IMR-90 (cell line): ENCODE data around the gene TRIAP1. TPM values are rescaled to one million over a fixed set of nuclear protein-coding genes. Genes with fewer than 3 reads are reported as not detected.
"Not testable (repeated sequence)": the region's sequence is repeated elsewhere in the genome, so short reads cannot be mapped to it uniquely, and the experiment has no call there.

Experiments used
- ATAC-seq: fragments of 200-7000 bp; cut with Tn5 transposase; 2 replicates; pipeline ENCODE4 v1.9.1; 2020; ENCODE audit warnings: low read depth, mild to moderate bottlenecking, moderate library complexity
- BruUV-seq: library from RNA; stranded (reverse); fragments of 400-500 nt; replicated peaks from 2 replicates; lab custom pipeline; 2021; lab: Mats Ljungman, UMichigan
- CTCF ChIA-PET: fragments of 300-600 bp; formaldehyde crosslinking; extraction: SDS; loops from one replicate; lab custom pipeline; 2021; ENCODE audit warnings: antibody characterized with exemption; lab: Yijun Ruan, JAX
- POLR2A ChIA-PET: fragments of 300-600 bp; sonication (Branson Sonifier 250); formaldehyde crosslinking; loops from one replicate; lab custom pipeline; 2022; ENCODE audit warnings: antibody characterized with exemption; ENCODE audit not compliant: unreplicated experiment; lab: Charles Lee
- DNase-seq: peaks from one replicate; pipeline ENCODE4 v3.0.0; 2013
- H2AFZ ChIP-seq: replicated peaks from 2 replicates; pipeline ENCODE3; 2013; ENCODE audit warnings: low read length, mild to moderate bottlenecking; ENCODE audit not compliant: poor library complexity
- H2AK5ac ChIP-seq: 2 replicates; pipeline ENCODE4 v1.6.1; 2013; ENCODE audit warnings: low read depth, low read length, inconsistent platforms
- H2AK9ac ChIP-seq: replicated peaks from 2 replicates; pipeline ENCODE3; 2013; ENCODE audit warnings: mild to moderate bottlenecking, low read depth, low read length, moderate library complexity; ENCODE audit not compliant: poor library complexity
- H2BK120ac ChIP-seq: 2 replicates; pipeline ENCODE4 v1.6.1; 2013; ENCODE audit warnings: low read depth, low read length, inconsistent platforms
- H2BK15ac ChIP-seq: 3 replicates; pipeline ENCODE4 v1.6.1; 2013; ENCODE audit warnings: low read depth, low read length, inconsistent platforms
- H2BK20ac ChIP-seq: 2 replicates; pipeline ENCODE4 v1.6.1; 2013; ENCODE audit warnings: low read depth, mild to moderate bottlenecking, inconsistent platforms, low read length, moderate library complexity
- H2BK5ac ChIP-seq: 2 replicates; pipeline ENCODE4 v1.6.1; 2013; ENCODE audit warnings: mild to moderate bottlenecking, low read depth, low read length, inconsistent platforms; ENCODE audit not compliant: poor library complexity, severe bottlenecking
- H3K14ac ChIP-seq: replicated peaks from 2 replicates; pipeline ENCODE4 v1.6.1; 2013; ENCODE audit warnings: low read depth, low read length, inconsistent platforms
- H3K18ac ChIP-seq: 2 replicates; pipeline ENCODE4 v1.6.1; 2013; ENCODE audit warnings: low read depth, low read length, control low read depth
- H3K23ac ChIP-seq: 2 replicates; pipeline ENCODE4 v1.6.1; 2013; ENCODE audit warnings: low read depth, low read length, inconsistent platforms
- H3K27ac ChIP-seq: 2 replicates; pipeline ENCODE4 v1.5.1; 2013; ENCODE audit warnings: mild to moderate bottlenecking, control low read depth, low read length; ENCODE audit not compliant: insufficient read depth
- H3K27me3 ChIP-seq: 2 replicates; pipeline ENCODE4 v1.6.1; 2013; ENCODE audit warnings: low read length; ENCODE audit not compliant: control insufficient read depth, insufficient read depth
- H3K36me3 ChIP-seq: 2 replicates; pipeline ENCODE4 v1.6.1; 2013; ENCODE audit warnings: low read length, mixed read lengths; ENCODE audit not compliant: control insufficient read depth, insufficient read depth
- H3K4ac ChIP-seq: 2 replicates; pipeline ENCODE4 v1.6.1; 2013; ENCODE audit warnings: low read depth, low read length, inconsistent platforms
- H3K4me1 ChIP-seq: 2 replicates; pipeline ENCODE4 v1.6.1; 2013; ENCODE audit warnings: low read length, mixed read lengths; ENCODE audit not compliant: control insufficient read depth, insufficient read depth
- H3K4me2 ChIP-seq: 2 replicates; pipeline ENCODE4 v1.6.1; 2013; ENCODE audit warnings: low read depth, mild to moderate bottlenecking, control low read depth, low read length, moderate library complexity
- H3K4me3 ChIP-seq: 2 replicates; pipeline ENCODE4 v1.5.1; 2013; ENCODE audit warnings: low read depth, mild to moderate bottlenecking, control low read depth, low read length, moderate library complexity; ENCODE audit not compliant: insufficient read depth
- H3K56ac ChIP-seq: 2 replicates; pipeline ENCODE4 v1.6.1; 2013; ENCODE audit warnings: low read length, inconsistent platforms; ENCODE audit not compliant: insufficient read depth; ENCODE audit errors: extremely low read depth
- H3K79me1 ChIP-seq, 2 experiments: 2 replicates each; pipeline ENCODE4 v1.6.1; 2013; ENCODE audit warnings: low read length in 2 of 2, inconsistent platforms in 1 of 2, low read depth in 1 of 2
- H3K9ac ChIP-seq: 2 replicates; pipeline ENCODE4 v1.6.1; 2013; ENCODE audit warnings: low read depth, low read length, control low read depth
- H3K9me1 ChIP-seq: 2 replicates; pipeline ENCODE4 v1.6.1; 2013; ENCODE audit warnings: low read length, inconsistent platforms; ENCODE audit not compliant: insufficient read depth
- H3K9me3 ChIP-seq: 2 replicates; pipeline ENCODE4 v1.6.1; 2013; ENCODE audit warnings: low read length; ENCODE audit not compliant: control insufficient read depth, insufficient read depth
- H4K20me1 ChIP-seq: 2 replicates; pipeline ENCODE4 v1.6.1; 2013; ENCODE audit warnings: low read length, inconsistent platforms; ENCODE audit not compliant: insufficient read depth
- H4K5ac ChIP-seq: 2 replicates; pipeline ENCODE4 v1.6.1; 2013; ENCODE audit warnings: mild to moderate bottlenecking, low read depth, low read length, control low read depth
- H4K8ac ChIP-seq, 2 experiments: 2 replicates each; pipeline ENCODE4 v1.6.1; 2013; ENCODE audit warnings: low read depth in 2 of 2, low read length in 2 of 2, control low read depth in 1 of 2, inconsistent platforms in 1 of 2
- H4K91ac ChIP-seq: 2 replicates; pipeline ENCODE4 v1.6.1; 2013; ENCODE audit warnings: low read depth, low read length, inconsistent platforms; ENCODE audit not compliant: insufficient read depth
- CEBPB ChIP-seq: IDR thresholded peaks from 2 replicates; pipeline ENCODE4 v1.6.1; 2012; ENCODE audit warnings: low read depth, low read length, improper control_type of control experiment
- WGBS, 2 experiments: methylation state at CpG; one replicate each; pipeline versions ENCODE4 v1.1.5 to v1.1.7; 2013; ENCODE audit warnings: missing lambda C conversion rate in 2 of 2; ENCODE audit not compliant: insufficient read length in 1 of 2; ENCODE audit errors: extremely low coverage in 2 of 2; 5-methylcytosine and 5-hydroxymethylcytosine counted together
- dilution Hi-C: fragments of 300-500 bp; cut with HindIII; formaldehyde crosslinking; loops from one replicate; pipeline ENCODE4 v1.14.3; 2018; ENCODE audit warnings: low sequenced_read_pairs; ENCODE audit not compliant: unreplicated experiment
- in situ Hi-C: fragments of 300-500 bp; cut with MboI; formaldehyde crosslinking; loops from 3 replicates; pipeline ENCODE4 v1.14.3; 2019; ENCODE audit warnings: low sequenced_read_pairs, inconsistent platforms, mixed read lengths
- intact Hi-C: fragments of 100-400 bp; cut with micrococcal nuclease; formaldehyde crosslinking; loops from 2 replicates; pipeline ENCODE4 v1.10.0; 2022
- polyA plus RNA-seq, 3 experiments: library from polyadenylated mRNA; depleted of rRNA; stranded (reverse); fragments of >200 nt; gene quantifications; 2 replicates each; pipeline ENCODE4 v1.2.3, GENCODE V29; 2012; ENCODE audit warnings: low replicate concordance in 1 of 3
- total RNA-seq: library from RNA; depleted of rRNA; stranded (reverse); fragments of >200 nt; gene quantifications from 2 replicates; pipeline ENCODE4 v1.2.3, GENCODE V29; 2012

TRIAP1 gene
- total and polyA plus RNA-seq, 2 of the 4 experiments (the other 2 are of a cell fraction) = 19.2 to 32.3 TPM

GRCh38 chr12:120452524-120452923 is 6.3 kb upstream of the TRIAP1 start:
- H3K23ac ChIP-seq, H4K5ac ChIP-seq, H3K4me2 ChIP-seq, H2AFZ ChIP-seq, H3K4ac ChIP-seq, H3K56ac ChIP-seq, H3K9me3 ChIP-seq, H2BK120ac ChIP-seq, H3K4me3 ChIP-seq, H4K8ac ChIP-seq, H2BK5ac ChIP-seq, intact Hi-C loops, H2BK20ac ChIP-seq, H4K91ac ChIP-seq, H3K18ac ChIP-seq, H3K14ac ChIP-seq, H2AK9ac ChIP-seq, dilution Hi-C loops, H3K9me1 ChIP-seq, POLR2A ChIA-PET, H2BK15ac ChIP-seq, H3K27ac ChIP-seq, H2AK5ac ChIP-seq, in situ Hi-C loops, BruUV-seq, H3K27me3 ChIP-seq, DNase-seq, H3K4me1 ChIP-seq, ATAC-seq, H3K9ac ChIP-seq: not testable (repeated sequence)
- H4K20me1 ChIP-seq = peaks cover 14% of the 10 kb centered on the region; the same call in 1 of the 2 replicates
- H3K79me1 ChIP-seq = peaks cover 12 to 53% of the 10 kb centered on the region in 2 experiments
- WGBS, 2 experiments = no CpG with 5 or more reads among the region's 5 CpGs
- peak; percentile 43; the same call in 1 of the 2 replicates for TF ChIP-seq CEBPB
- peaks cover 31% of the 10 kb centered on the region for H3K36me3 ChIP-seq
- CTCF ChIA-PET = interaction anchor here (1.4 kb wide), 1 partner anchor 12 kb away, joined by 3 read pairs; no protein-coding TSS in a partner anchor
